HG03571 (cell line): ENCODE measurements around the gene ADM2.
"Not testable (repeated sequence)": the region's sequence is repeated elsewhere in the genome, so short reads cannot be mapped to it uniquely, and the experiment has no call there.

ENCODE experiments used
- ATAC-seq: cut with Tn5 transposase; IDR thresholded peaks from one replicate; pipeline ENCODE4 v1.9.1; 2021; ENCODE audit not compliant: unreplicated experiment

Gene ADM2

GRCh38 chr22:50481440-50482106 is at the start of gene ADM2:
Gene ADM2 (plus strand): TSS chr22:50481543. CDS start chr22:50481848, 305 bp downstream.
- no peak for ATAC-seq

GRCh38 chr22:50432131-50432876 is 49.0 kb upstream of the ADM2 start:
- ATAC-seq, result no peak

GRCh38 chr22:50432877-50433510 is 48.3 kb upstream of the ADM2 start:
- ATAC-seq, result not testable (repeated sequence)

- no peak for ATAC-seq
Observed at GRCh38 chr22:50434849-50435248, 46.5 kb upstream of the ADM2 start.

- ATAC-seq, result no peak
Observed at GRCh38 chr22:50435291-50436014, 45.9 kb upstream of the ADM2 start.

- no peak for ATAC-seq
Observed at GRCh38 chr22:50436015-50436830, 45.1 kb upstream of the ADM2 start.

- no peak for ATAC-seq
Observed at GRCh38 chr22:50436841-50437341, 44.5 kb upstream of the ADM2 start.

- ATAC-seq, result no peak
Observed at GRCh38 chr22:50437511-50438304, 43.6 kb upstream of the ADM2 start.

- no peak for ATAC-seq
Observed at GRCh38 chr22:50438305-50439275, 42.8 kb upstream of the ADM2 start.

GRCh38 chr22:50439314-50439870 is 42.0 kb upstream of the ADM2 start:
- ATAC-seq, result no peak

GRCh38 chr22:50439871-50440331 is 41.4 kb upstream of the ADM2 start:
- ATAC-seq, result no peak

GRCh38 chr22:50440544-50441249 is 40.6 kb upstream of the ADM2 start:
- no peak for ATAC-seq

- ATAC-seq, result no peak
Observed at GRCh38 chr22:50441428-50441993, 39.8 kb upstream of the ADM2 start.

GRCh38 chr22:50443197-50443596 is 38.1 kb upstream of the ADM2 start:
- no peak for ATAC-seq

- no peak for ATAC-seq
Observed at GRCh38 chr22:50443801-50444625, 37.3 kb upstream of the ADM2 start.

GRCh38 chr22:50444663-50445062 is 36.7 kb upstream of the ADM2 start:
- no peak for ATAC-seq
